Activated CD4-positive, alpha-beta T cell treated with anti-CD3 and anti-CD28 coated beads, Interleukin-10, Interleukin-2, amounts not matched to agents 100 ng/mL and 50 ng/mL, durations not matched to agents 16 hours and 8 hours (primary cell): Measurements from ENCODE around the gene MPV17L2.

Source experiments
- DNase-seq: peaks from one replicate; pipeline ENCODE4 v3.0.0-alpha.2; 2020

The MPV17L2 gene

DNA sequence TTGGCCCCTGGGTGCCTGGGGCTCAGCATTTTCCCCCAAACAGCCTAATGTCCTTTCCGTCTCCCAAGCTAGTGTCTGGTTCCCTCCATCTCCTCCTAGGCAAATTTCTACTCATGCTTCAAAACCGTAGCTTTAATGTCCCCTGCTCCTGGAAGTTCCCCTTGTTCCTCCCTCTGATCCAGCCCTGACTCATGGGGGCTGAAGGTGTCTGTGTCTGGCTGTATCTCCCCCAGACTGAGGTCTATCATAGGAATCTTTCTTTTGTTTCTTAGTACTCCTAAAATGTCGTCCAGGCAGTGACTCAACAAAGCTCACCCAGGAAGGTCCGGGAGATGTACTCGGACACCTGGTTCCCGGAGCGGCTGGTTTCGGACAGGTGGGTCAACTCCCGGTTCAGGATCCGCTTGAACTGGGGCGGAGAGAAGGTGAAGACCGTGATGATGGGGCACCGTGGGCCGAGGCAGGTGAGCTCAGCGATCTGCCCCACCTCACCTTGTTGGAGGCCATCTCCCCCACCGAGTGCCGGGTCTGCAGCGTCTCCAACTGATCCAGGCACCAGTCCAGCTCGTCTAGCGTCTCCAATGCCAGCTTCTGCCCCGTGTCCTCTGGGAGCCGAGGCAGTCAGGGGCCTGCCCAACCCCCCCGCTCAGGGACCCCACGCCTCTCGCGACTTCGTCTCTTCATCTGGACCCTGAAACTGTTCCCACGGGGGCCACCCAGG is 27.1 kb downstream of the MPV17L2 start:
- no peak for DNase-seq

DNA sequence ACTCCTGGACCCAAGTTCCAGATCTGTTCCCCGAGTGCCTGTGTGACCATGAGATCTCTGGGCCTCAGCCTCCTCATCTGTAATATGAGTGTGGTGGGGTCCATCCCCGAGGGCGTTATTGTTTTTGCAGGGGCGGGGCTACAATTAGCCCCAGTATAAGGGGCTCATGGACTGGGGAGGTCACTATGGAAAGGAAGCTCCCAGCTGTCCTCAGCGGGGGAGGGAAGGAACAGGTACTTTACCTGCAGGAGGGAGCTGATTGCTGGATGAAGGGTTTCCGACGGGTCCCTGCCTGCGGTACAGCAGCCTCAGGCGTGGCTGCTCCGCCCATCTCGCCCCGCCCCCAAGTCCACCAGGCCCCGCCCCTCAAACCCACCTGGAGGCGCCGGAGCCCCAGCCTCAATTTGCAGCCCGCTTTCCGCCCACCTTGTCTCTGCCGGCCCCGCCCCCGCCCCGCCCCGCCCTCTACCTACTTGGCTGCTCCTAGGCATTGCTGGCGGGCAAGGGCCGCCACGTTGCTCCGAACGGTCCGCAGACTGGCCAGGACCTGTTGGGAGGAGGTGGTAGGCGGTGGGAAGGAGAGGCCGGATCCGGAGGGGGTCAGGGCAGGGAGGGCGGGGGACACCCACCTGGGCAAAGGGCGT is 27.7 kb downstream of the MPV17L2 start:
- no peak for DNase-seq

- DNase-seq, result no peak
Measured at GRCh38 chr19:18221815-18222725, 29.1 kb downstream of the MPV17L2 start.

GRCh38 chr19:18223860-18224524 is 31.0 kb downstream of the MPV17L2 start:
- peak; percentile 43 for DNase-seq

- peak; percentile 97 for DNase-seq
Measured at GRCh38 chr19:18224525-18225354, 31.7 kb downstream of the MPV17L2 start.

DNA sequence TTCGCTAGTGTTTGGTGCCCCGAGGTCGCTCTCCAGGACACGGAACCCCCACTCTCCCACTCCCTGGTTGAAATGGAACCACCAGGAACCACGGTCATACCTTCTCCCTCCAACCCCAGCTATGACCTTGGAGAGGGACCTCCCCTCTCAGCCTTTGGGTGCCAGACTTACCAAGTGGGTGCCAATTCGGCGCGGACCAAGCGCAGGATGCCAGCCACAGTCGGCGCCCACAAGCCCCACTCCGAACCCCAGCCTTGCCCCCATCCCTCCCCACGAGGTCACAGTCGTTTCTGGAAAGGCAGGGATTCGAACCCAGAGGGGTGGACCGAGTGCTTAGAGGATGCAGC is 32.3 kb downstream of the MPV17L2 start:
- no peak for DNase-seq

GRCh38 chr19:18225702-18226468 is 32.9 kb downstream of the MPV17L2 start, which contains the start of gene PDE4C:
Gene PDE4C, minus strand, starts transcription at chr19:18226438. Its CDS starts 23 bp downstream, at chr19:18226415.
- no peak for DNase-seq

DNA sequence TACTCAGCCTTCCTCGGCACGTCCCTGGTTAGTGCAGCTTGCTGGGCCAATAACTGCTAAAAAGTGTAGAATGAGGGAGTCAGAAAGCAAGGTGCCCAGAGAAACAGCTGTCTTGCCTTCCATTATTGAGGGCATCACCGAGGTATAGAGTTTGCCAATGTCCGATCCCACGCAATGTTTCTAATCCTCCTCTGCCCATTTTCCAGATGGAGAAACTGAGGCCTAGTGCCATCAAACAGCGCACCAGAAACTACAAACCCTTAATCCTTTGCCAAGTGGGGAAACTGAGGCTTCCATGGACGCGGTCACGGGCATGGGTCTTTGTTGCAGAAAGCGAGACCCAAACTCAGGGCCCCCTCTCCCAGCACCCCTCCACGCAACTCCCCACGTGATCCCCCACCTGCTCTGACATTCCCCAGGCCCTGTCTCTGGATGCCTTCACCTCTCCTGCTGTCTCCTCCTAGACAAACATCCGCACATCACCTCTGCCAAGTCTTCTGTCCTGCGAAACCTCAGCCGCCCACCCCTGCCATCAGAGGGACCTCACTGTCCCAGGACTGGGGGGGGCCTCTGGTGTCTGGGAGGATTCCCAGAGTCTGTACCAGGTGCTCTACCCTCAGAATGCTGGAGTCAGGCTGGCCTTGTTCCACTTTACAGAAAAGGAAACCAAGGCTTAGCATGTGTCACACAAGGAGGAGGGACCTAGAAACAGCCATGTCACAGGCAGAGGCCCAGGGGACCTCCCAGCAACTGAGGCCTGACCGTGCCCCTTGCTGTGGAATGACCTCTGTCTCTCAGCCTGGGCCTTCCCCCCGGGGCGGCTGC is 34.1 kb downstream of the MPV17L2 start:
- no peak for DNase-seq

- no peak for DNase-seq
Measured at GRCh38 chr19:18227781-18228271, 34.8 kb downstream of the MPV17L2 start.

GRCh38 chr19:18229474-18229873 is 36.5 kb downstream of the MPV17L2 start:
- peak; percentile 26 for DNase-seq

DNA sequence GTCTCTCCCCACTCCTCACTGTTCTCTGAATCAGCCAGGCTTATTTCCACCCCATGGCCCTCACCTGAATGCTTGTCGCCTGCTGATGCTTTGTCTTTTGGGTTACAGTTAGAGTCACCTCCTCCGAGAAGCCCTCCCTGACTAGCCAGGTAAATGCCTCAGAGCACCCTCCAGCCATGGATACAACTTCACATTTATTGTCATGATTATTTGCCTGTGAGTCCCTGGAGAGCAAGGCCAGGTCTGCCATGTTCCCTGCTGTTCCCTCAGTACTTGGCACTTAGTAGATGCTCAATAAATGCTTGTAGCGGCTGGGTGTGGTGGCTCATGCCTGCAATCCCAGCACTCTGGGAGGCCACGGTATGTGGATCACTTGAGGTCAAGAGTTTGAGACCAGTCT is 36.9 kb downstream of the MPV17L2 start:
- no peak for DNase-seq

GRCh38 chr19:18230941-18231734 is 38.1 kb downstream of the MPV17L2 start:
- no peak for DNase-seq

GRCh38 chr19:18231775-18232174 is 38.8 kb downstream of the MPV17L2 start:
- DNase-seq, result no peak

- DNase-seq, result no peak
Measured at GRCh38 chr19:18232540-18233223, 39.7 kb downstream of the MPV17L2 start.

GRCh38 chr19:18233224-18233825 is 40.3 kb downstream of the MPV17L2 start:
- DNase-seq, result peak; percentile 34

- DNase-seq, result no peak
Measured at GRCh38 chr19:18234194-18234593, 41.2 kb downstream of the MPV17L2 start.

GRCh38 chr19:18239303-18239702 is 46.3 kb downstream of the MPV17L2 start:
- no peak for DNase-seq

DNA sequence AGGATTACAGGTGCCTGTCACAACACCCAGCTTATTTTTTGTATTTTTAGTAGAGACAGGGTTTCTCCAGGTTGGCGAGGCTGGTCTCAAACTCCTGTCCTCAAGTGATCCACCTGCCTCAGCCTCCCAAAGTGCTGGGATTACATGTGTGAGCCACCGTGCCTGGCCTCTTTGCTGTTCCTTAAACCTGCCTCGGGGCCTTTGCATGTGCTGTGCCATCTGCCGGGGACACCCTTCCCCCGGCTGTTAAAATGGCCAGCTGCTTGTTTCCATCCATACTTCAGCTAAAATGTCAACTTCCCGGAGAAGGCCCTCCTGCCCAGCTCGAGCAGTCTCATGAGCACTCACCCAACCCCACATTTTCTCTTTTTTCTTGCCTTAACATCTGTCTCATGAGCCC is 52.3 kb downstream of the MPV17L2 start:
- no peak for DNase-seq
